Body of pancreas (tissue), 4 donors: ENCODE data around the gene GTPBP6.

Experiments
- CTCF ChIP-seq, 7 experiments: fragments of 450-650 bp in 4 of 7; fragments of 200-600 bp in 3 of 7; sonication (generic) in 3 of 7; IDR thresholded peaks; one replicate each; pipeline ENCODE4 v1.5.1; 2016 to 2019; ENCODE audit warnings: antibody characterized with exemption in 7 of 7
- POLR2A ChIP-seq, 3 donors: fragments of 450-650 bp; IDR thresholded peaks; one replicate each; pipeline ENCODE4 v1.6.1; 2016; ENCODE audit warnings: antibody characterized with exemption in 3 of 3, mild to moderate bottlenecking in 2 of 3

GRCh38 chrX:338836-339400, 20.3 kb upstream of the GTPBP6 start:
- no peak for TF ChIP-seq CTCF (IDR thresholded peaks at IDR 0.05)
- no peak for TF ChIP-seq POLR2A (IDR thresholded peaks at IDR 0.05)
